ENCODE results near the gene CDH4.

DNA sequence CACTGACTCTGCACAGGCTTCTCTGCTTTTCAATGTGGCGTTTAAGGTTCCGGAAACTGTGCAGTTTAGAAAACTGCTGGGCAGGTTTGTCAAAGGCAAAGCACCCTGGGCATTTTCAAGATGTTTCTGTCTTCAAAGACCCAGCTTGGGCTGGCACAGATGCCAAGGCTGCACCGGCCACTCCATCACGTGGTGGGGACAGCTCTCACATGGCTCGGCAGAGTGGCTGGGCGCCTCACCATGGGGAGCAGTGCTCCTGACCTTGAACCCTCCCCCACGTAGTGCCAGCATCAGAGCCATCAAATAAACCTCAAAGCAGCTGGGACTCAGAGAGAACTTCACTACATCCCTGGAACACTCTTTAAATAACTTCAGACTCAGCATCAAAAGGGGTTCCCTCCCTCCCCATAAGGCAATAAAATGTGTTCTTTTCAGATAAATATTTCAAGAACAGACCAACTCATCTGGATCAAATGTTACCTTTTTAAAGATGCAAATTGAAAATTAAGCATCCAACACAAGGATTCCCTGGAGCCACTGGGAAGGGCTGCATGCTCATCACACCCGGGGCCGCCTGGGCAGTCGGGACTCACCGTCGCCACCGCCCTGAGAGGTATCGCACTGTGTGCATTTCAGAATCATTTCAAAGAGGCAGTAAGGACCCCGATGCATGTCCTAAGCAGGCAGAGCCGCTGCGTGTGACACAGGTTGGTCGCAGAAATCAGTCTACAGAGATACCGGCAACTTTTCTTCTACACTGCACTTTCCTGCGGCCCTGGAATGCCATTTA is 157.1 kb downstream of the CDH4 start:
- no peak for TF ChIP-seq CTCF (conservative IDR thresholded peaks at IDR 0.05; ENCODE audit: low read length)
- no peak for TF ChIP-seq EZH2phosphoT487 (IDR thresholded peaks at IDR 0.05; ENCODE audit: borderline replicate concordance, low read depth, low read length)

Measured in OCI-LY7 (cell line).